ENCODE results near the gene E2F2.

Gene E2F2

GRCh38 chr1:23481026-23481597 lies 49.9 kb downstream of the E2F2 start:
- no peak for DNase-seq

- no peak for DNase-seq
Observed at GRCh38 chr1:23480187-23481025, 50.6 kb downstream of the E2F2 start.

DNA sequence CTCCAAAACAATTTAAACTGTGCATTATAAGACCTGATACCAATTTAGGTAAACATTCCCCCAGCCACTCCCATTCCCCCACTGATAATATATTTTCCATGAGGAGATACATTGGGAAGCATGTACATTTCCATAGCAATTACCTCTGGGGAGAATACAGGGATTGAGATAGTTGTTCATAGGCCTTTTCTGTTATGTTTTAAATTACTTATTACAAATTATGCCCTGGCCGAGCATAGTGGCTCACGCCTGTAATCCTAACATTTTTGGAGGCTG lies 51.4 kb downstream of the E2F2 start:
- DNase-seq = no peak

DNA sequence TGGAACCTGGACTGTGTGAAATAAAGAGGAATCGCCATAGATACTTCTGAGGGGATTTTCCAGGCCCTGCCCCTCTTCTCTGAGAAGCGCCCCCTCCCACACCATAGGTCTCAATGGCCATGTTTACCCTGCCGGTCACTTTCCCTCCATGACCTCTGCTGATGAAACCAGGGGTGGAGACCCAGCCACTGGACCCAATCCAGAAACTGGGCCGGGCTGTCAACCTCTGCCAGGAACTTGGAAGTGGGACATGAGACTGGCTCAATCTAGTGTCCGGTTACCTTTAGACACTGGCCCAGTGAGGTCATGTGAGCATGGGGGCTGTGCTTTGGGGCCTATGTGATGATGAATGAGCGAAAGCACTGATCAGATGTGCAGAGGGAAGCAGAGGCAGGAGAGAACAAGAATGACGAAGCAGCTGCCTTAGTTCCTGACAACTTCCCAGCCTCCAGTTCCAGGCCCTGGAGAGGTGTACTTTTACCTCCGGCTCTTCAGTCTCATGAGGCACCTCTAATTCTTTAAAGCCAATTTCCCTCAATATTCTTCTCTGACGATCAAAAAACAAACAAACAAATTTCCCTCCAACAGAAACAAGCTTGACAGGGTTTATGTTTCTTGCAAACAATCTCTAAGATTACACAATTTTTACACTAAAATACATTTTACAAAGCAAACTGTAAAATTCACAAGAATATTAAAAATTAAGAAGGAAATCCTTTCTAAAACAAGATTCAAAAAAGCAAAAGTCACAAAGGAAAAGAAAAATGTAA lies 52.0 kb downstream of the E2F2 start:
- no peak for DNase-seq

- no peak for DNase-seq
Observed at GRCh38 chr1:23477359-23478144, 53.5 kb downstream of the E2F2 start.

- DNase-seq = no peak
Observed at GRCh38 chr1:23475641-23476040, 55.4 kb downstream of the E2F2 start.

DNA sequence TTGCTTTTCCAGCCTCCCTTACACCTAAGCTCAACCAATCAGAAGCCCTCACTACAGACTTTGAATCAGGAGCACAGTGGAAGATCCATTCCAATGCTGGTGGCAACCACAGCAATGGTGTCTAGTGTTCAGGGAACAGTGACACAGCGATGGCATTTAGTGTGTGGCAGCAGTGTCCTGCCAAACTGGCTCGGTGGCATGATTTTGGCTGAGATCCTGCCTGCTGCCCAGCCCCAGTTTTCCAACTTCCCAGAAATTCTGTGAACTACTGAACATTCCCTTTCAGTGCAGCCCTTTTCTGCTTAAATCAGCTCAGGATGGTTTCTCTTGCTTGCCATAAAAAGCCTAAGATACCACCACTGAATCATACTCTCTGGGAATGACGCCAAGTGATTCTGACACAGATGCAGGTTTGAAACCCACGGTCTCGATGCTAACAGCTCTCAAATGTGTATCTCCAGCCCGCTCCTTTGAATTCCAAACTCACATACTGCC lies 55.9 kb downstream of the E2F2 start:
- DNase-seq = no peak

GRCh38 chr1:23473037-23473800 lies 57.8 kb downstream of the E2F2 start:
- DNase-seq = no peak

DNA sequence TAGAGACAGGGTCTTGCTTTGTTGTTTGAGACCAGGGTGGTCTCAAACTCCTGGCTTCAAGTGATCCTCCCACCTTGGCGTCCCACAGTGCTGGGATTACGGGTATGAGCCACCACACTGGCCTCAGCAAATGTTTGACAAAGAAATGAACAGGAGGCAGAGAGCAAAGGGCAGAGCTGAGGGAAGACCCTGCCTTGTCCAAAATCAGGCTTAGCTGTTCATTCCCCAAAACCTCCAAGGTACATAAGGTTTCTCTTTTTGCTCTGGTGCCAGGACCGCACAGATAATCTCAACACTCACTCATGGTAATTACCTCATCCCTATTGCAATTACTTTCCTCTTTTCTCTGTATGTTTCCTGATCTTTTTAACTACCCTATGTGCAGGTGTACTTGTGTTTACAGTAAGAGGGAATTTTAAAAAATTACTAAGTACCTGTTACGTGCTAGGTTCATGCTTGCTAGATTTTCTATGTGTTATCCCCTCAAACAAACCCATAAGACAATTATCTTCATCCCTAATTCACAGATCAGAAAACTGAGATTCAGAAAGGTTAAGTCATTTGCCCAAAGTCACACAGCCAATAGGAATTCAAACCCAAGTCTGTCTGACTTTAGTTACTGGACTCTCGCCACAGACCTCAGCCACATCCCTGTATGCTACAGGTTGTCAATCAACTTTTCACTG lies 58.5 kb downstream of the E2F2 start:
- no peak for DNase-seq

DNA sequence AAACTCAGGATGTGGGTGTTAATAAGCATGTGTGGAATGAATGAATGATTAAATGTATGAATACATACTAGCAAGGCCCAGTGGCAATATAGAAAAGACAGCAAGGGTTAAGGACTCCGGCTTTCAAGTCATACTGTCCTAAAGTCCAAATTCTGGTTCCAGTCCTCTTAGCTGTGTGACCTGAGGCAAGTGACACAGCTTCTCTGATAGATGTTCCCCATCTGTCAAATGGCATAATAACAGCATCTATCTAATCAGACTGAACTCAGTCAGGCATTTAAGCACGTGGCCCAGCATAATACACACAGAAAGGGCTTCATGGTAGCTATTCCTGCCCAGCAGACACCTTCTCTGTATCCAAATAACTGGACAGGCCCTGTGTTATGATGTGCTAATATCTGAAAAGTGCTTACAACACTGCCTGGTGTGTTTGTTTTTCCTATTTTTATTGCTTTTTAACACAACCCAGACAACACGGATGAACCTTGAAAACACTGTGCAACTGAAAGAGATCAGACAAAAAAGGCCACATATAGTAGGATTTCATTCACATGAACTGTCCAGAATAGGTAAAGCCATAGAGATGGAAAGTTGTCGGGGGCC lies 59.5 kb downstream of the E2F2 start:
- no peak for DNase-seq

DNA sequence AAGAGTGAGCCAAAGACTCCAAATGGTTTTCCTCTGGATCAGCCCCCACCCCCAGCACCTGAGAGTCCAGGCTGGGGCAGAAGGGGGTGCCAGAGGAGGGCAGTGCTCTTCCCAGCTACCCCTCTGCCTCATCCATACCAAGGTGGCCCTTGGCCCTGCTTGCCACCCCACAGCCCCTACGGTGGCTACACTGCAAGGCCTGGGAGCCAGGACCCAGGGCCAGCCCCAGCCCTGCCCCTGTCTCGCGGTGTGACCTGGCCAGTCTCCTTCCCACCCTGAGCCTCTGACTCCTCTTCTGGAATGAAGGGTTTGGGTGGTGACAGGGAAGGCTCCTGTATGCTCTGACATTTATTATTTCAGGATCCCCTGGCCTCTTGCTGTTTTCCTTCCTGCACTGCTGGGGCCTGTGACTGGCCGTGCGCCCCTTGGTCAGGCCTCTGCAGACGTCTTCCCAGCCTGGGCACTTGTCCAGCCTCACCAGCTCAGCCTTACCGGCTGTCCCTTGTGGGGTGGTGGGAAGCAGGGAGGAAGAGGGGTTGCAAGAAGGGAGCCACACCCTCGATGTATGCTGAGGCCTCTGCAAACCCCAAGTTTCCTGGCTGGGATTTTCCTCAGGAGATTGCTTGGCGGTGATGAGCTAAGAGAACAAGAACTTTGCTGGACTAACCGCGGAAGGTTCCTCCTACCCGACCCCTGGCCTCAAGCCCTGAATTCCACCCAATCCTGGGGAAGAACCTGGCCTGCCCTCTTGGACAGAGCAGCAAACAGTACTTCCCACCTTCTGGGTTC lies 60.6 kb downstream of the E2F2 start:
- DNase-seq = no peak

- DNase-seq = no peak
Observed at GRCh38 chr1:23469372-23469982, 61.6 kb downstream of the E2F2 start.

GRCh38 chr1:23466423-23466989 lies 64.5 kb downstream of the E2F2 start:
- no peak for DNase-seq

DNA sequence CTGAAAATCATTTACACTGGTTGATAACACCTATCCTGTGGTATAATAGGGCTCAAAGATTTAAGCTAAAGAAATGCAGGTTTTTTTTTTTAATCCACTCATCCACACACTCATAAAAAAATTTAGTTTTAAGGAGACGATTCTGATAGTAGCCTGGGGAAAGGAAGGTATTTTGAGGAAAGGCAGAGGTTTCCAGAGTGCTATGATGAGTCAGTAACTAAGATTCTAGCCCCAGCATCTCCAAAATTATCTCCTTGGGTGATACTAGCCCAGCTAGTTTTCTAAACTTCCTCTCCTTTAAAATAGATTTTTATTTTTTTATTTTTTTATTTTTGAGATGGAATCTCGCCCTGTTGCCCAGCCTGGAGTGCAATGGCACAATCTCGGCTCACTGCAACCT lies 67.7 kb downstream of the E2F2 start:
- DNase-seq = no peak

- DNase-seq = no peak
Observed at GRCh38 chr1:23462766-23463165, 68.3 kb downstream of the E2F2 start.

DNA sequence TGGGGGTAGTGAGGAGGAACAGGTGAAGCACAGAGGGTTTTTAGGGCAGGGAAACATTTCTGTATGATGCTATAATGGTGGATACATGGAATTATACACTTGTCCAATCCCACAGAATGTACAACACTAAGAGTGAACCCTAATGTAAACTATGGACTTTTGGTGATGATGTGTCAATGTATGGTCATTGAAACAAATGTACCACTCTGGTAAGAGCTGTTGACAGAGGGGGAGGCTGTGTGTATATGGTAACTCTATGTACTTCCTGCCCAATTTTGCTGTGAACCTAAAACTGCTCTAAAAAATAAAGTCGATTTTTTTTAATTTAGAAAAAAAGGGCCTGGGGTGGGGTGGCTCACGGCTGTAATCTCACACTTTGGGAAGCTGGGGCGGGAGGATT lies 70.0 kb downstream of the E2F2 start:
- no peak for DNase-seq

GRCh38 chr1:23460519-23460918 lies 70.5 kb downstream of the E2F2 start:
- no peak for DNase-seq

DNA sequence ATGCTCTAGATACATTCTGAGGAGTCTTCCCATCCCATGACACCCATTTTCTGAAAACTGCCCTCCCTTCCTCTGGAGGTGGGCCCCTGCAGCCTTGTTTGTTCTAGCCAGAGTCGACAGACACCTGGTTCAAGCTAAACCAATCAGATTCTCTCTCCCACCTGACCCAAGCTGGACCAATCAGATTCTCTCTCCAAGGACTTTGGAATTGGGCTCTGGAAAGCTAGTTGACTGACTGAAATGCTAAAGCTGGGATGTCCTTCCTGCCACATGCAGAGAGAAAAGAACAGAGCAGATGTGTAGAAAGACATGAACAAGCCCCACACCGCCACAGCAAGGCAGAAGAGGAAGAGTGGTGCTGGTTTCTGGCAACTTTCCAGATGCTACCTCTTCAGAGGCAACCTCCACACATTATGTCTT lies 71.7 kb downstream of the E2F2 start:
- DNase-seq = no peak

All from effector CD8-positive, alpha-beta T cell (primary cell).